SK-N-SH treated with all-trans-retinoic acid at 6 μM for 48 hours (cell line): Measurements from ENCODE around the gene DAB2IP.

Source experiments
- ATAC-seq: fragments of 200-7000 bp; cut with Tn5 transposase; 3 replicates; pipeline ENCODE4 v1.9.1; 2020; ENCODE audit warnings: mild to moderate bottlenecking, moderate library complexity
- ARNTL ChIP-seq: fragments of 450-650 bp; formaldehyde crosslinking; IDR thresholded peaks from 2 replicates; pipeline ENCODE4 v1.5.0; 2020; ENCODE audit warnings: low read depth, mild to moderate bottlenecking, moderate library complexity, borderline replicate concordance
- BACH2 ChIP-seq: fragments of 250-450 bp; sonication (Bioruptor Pico); IDR thresholded peaks from 2 replicates; pipeline ENCODE4 v1.9.0; 2021; ENCODE audit warnings: mild to moderate bottlenecking, borderline replicate concordance
- CSDC2 ChIP-seq: fragments of 250-450 bp; sonication (Bioruptor Pico); IDR thresholded peaks from 2 replicates; pipeline ENCODE4 v1.5.0; 2020; ENCODE audit warnings: mild to moderate bottlenecking, moderate library complexity
- ESRRG ChIP-seq: fragments of 250-450 bp; sonication (Bioruptor Pico); IDR thresholded peaks from 2 replicates; pipeline ENCODE4 v1.6.1; 2021; ENCODE audit warnings: mild to moderate bottlenecking
- GLIS3 ChIP-seq: fragments of 250-450 bp; sonication (Bioruptor Pico); IDR thresholded peaks from 2 replicates; pipeline ENCODE4 v1.5.0; 2020; ENCODE audit warnings: mild to moderate bottlenecking, moderate library complexity
- ISL1 ChIP-seq: fragments of 250-450 bp; sonication (Bioruptor Pico); IDR thresholded peaks from 2 replicates; pipeline ENCODE4 v2.1.2; 2022; ENCODE audit warnings: mild to moderate bottlenecking, moderate library complexity
- OSR1 ChIP-seq: fragments of 250-450 bp; sonication (Bioruptor Pico); IDR thresholded peaks from 2 replicates; pipeline ENCODE4 v1.8.0; 2022; ENCODE audit warnings: moderate library complexity, mild to moderate bottlenecking, inconsistent platforms
- PPARA ChIP-seq: fragments of 250-450 bp; sonication (Bioruptor Pico); IDR thresholded peaks from 2 replicates; pipeline ENCODE4 v1.5.0; 2020; ENCODE audit warnings: mild to moderate bottlenecking, borderline replicate concordance
- SNAI2 ChIP-seq: fragments of 250-450 bp; sonication (Bioruptor Pico); IDR thresholded peaks from 2 replicates; pipeline ENCODE4 v1.5.0; 2020; ENCODE audit warnings: mild to moderate bottlenecking, moderate library complexity
- TCF4 ChIP-seq: fragments of 250-450 bp; sonication (Bioruptor Pico); IDR thresholded peaks from 2 replicates; pipeline ENCODE4 v1.8.0; 2021; ENCODE audit warnings: mild to moderate bottlenecking, moderate library complexity, borderline replicate concordance
- TOX ChIP-seq: fragments of 250-450 bp; sonication (Bioruptor Pico); IDR thresholded peaks from 2 replicates; pipeline ENCODE4 v1.8.0; 2021; ENCODE audit warnings: mild to moderate bottlenecking, moderate library complexity, borderline replicate concordance
- ZC3H10 ChIP-seq: fragments of 250-450 bp; sonication (Bioruptor Pico); IDR thresholded peaks from 2 replicates; pipeline ENCODE4 v1.5.1; 2021; ENCODE audit warnings: mild to moderate bottlenecking, moderate library complexity
- ZNF565 ChIP-seq: fragments of 450-650 bp; formaldehyde crosslinking; conservative IDR thresholded peaks from 2 replicates; pipeline ENCODE4 v1.5.0; 2020; ENCODE audit warnings: low read depth, mild to moderate bottlenecking, moderate library complexity
- ZNF70 ChIP-seq: fragments of 450-650 bp; formaldehyde crosslinking; IDR thresholded peaks from 2 replicates; pipeline ENCODE4 v1.5.0; 2020; ENCODE audit warnings: mild to moderate bottlenecking, moderate library complexity
- TF ChIP-seq, protein P1 (sequence below): fragments of 250-450 bp; sonication (Bioruptor Pico); IDR thresholded peaks from 2 replicates; pipeline ENCODE4 v1.5.1; 2021; ENCODE audit warnings: mild to moderate bottlenecking, moderate library complexity
- TF ChIP-seq, protein P2 (sequence below): fragments of 250-450 bp; sonication (Bioruptor Pico); IDR thresholded peaks from 2 replicates; pipeline ENCODE4 v1.8.0; 2020; ENCODE audit warnings: mild to moderate bottlenecking, moderate library complexity, borderline replicate concordance
- TF ChIP-seq, protein P3 (sequence below): fragments of 250-450 bp; sonication (Bioruptor Pico); IDR thresholded peaks from 2 replicates; pipeline ENCODE4 v1.5.1; 2020; ENCODE audit warnings: low read depth, mild to moderate bottlenecking, moderate library complexity
- TF ChIP-seq, protein P4 (sequence below): fragments of 250-450 bp; sonication (Bioruptor Pico); IDR thresholded peaks from 2 replicates; pipeline ENCODE4 v1.5.0; 2020; ENCODE audit warnings: mild to moderate bottlenecking, moderate library complexity

DAB2IP gene

DNA sequence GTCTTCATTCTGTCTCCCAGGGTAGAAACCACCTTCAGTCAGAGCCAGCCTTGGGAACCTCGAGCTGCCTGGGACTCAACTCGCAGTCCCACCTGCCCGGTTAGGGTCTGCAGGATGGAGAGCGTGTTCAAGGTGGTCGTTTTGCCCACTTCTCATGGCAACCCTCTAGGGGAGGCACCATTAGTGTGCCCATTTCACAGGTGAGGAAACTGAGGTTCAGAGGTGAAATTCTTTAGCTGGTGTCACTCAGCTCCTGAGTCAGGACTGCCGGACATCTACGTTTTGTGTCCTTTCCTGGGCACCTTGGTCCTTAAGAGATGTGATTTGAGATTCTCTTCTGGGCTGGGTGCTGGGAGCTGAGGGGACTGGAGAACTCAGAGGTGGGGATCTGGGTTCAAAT is 30.0 kb downstream of the DAB2IP start (continued):
- TF ChIP-seq PPARA (CRISPR knock-in tag) (no peak), TCF4 (no peak)
- TF ChIP-seq, protein P1, sequence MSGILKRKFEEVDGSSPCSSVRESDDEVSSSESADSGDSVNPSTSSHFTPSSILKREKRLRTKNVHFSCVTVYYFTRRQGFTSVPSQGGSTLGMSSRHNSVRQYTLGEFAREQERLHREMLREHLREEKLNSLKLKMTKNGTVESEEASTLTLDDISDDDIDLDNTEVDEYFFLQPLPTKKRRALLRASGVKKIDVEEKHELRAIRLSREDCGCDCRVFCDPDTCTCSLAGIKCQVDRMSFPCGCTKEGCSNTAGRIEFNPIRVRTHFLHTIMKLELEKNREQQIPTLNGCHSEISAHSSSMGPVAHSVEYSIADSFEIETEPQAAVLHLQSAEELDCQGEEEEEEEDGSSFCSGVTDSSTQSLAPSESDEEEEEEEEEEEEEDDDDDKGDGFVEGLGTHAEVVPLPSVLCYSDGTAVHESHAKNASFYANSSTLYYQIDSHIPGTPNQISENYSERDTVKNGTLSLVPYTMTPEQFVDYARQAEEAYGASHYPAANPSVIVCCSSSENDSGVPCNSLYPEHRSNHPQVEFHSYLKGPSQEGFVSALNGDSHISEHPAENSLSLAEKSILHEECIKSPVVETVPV (CRISPR knock-in tag): no peak
- TF ChIP-seq, protein P2, sequence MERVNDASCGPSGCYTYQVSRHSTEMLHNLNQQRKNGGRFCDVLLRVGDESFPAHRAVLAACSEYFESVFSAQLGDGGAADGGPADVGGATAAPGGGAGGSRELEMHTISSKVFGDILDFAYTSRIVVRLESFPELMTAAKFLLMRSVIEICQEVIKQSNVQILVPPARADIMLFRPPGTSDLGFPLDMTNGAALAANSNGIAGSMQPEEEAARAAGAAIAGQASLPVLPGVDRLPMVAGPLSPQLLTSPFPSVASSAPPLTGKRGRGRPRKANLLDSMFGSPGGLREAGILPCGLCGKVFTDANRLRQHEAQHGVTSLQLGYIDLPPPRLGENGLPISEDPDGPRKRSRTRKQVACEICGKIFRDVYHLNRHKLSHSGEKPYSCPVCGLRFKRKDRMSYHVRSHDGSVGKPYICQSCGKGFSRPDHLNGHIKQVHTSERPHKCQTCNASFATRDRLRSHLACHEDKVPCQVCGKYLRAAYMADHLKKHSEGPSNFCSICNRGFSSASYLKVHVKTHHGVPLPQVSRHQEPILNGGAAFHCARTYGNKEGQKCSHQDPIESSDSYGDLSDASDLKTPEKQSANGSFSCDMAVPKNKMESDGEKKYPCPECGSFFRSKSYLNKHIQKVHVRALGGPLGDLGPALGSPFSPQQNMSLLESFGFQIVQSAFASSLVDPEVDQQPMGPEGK: no peak

DNA sequence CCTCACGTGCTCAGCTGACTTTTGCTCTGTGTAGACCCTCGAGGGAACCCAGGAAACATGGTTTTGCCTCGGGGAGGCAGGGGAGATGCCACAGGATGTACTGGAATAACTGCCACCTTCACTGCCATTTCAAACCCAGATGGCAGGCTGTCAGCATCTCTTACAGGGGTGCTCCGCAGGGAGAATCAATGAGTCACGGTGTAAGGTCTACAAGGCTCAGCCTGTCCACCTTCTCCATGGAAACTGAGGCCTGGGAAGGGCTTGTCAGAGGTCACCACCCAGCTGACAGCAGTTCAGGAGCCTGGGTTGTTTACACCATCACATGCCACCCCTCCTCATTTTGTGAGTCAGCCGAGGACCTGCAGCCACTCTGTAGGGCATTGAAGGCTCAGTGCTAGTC is 30.8 kb downstream of the DAB2IP start:
- TF ChIP-seq ZNF565 (CRISPR knock-in tag): no peak
- no peak for TF ChIP-seq ISL1 (CRISPR knock-in tag)
- no peak for TF ChIP-seq OSR1 (CRISPR knock-in tag)
- TF ChIP-seq, protein P2: no peak
- TF ChIP-seq, protein P3, sequence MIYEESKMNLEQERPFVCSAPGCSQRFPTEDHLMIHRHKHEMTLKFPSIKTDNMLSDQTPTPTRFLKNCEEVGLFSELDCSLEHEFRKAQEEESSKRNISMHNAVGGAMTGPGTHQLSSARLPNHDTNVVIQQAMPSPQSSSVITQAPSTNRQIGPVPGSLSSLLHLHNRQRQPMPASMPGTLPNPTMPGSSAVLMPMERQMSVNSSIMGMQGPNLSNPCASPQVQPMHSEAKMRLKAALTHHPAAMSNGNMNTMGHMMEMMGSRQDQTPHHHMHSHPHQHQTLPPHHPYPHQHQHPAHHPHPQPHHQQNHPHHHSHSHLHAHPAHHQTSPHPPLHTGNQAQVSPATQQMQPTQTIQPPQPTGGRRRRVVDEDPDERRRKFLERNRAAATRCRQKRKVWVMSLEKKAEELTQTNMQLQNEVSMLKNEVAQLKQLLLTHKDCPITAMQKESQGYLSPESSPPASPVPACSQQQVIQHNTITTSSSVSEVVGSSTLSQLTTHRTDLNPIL (CRISPR knock-in tag): no peak
- no peak for TF ChIP-seq TOX (CRISPR knock-in tag)
- no peak for TF ChIP-seq CSDC2 (CRISPR knock-in tag)
- no peak for TF ChIP-seq ZNF70 (CRISPR knock-in tag)
- no peak for TF ChIP-seq GLIS3 (CRISPR knock-in tag)
- TF ChIP-seq, all 23 proteins: peak for 0

DNA sequence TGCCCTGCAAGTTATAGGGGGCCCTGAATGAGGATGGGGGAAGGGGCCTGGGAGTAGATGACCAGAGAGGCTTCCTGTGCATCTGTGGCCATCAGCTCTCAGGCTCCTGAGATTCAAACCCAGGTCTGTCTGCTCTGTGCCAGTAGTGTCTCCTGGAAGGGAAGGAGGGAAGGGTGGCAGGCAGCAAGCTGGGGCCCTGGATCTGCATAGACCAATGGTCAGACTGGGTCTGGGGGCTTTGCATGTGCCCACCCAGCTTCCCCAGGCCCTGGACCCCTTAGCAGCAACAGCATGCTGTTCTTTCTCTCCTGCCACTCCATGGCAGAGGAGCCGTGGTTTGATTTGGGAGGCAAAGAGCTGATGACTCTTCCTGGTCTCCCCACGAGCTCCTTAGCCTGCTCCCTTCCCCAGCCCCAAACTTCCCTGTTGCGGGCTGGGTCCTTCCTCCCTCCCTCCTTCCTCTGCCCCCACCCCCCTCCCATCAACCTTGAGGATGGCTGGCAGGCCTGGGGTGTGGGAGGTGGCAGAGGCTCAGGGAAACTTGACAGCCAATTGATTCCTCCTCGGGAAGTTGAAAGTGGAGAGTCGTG is 31.6 kb downstream of the DAB2IP start:
- ATAC-seq: no peak
- TF ChIP-seq CSDC2 (CRISPR knock-in tag): no peak
- TF ChIP-seq PPARA (CRISPR knock-in tag): no peak
- TF ChIP-seq ISL1 (CRISPR knock-in tag): no peak
- TF ChIP-seq TCF4: no peak
- TF ChIP-seq, protein P1 (CRISPR knock-in tag): no peak
- no peak for TF ChIP-seq BACH2 (CRISPR knock-in tag)
- no peak for TF ChIP-seq GLIS3 (CRISPR knock-in tag)
- TF ChIP-seq ZC3H10 (CRISPR knock-in tag): no peak
- TF ChIP-seq, protein P4, sequence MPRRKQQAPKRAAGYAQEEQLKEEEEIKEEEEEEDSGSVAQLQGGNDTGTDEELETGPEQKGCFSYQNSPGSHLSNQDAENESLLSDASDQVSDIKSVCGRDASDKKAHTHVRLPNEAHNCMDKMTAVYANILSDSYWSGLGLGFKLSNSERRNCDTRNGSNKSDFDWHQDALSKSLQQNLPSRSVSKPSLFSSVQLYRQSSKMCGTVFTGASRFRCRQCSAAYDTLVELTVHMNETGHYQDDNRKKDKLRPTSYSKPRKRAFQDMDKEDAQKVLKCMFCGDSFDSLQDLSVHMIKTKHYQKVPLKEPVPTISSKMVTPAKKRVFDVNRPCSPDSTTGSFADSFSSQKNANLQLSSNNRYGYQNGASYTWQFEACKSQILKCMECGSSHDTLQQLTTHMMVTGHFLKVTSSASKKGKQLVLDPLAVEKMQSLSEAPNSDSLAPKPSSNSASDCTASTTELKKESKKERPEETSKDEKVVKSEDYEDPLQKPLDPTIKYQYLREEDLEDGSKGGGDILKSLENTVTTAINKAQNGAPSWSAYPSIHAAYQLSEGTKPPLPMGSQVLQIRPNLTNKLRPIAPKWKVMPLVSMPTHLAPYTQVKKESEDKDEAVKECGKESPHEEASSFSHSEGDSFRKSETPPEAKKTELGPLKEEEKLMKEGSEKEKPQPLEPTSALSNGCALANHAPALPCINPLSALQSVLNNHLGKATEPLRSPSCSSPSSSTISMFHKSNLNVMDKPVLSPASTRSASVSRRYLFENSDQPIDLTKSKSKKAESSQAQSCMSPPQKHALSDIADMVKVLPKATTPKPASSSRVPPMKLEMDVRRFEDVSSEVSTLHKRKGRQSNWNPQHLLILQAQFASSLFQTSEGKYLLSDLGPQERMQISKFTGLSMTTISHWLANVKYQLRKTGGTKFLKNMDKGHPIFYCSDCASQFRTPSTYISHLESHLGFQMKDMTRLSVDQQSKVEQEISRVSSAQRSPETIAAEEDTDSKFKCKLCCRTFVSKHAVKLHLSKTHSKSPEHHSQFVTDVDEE (CRISPR knock-in tag): no peak
- no peak for TF ChIP-seq SNAI2
- no peak for TF ChIP-seq ZNF565 (CRISPR knock-in tag)
- TF ChIP-seq ARNTL: no peak
- TF ChIP-seq ESRRG (CRISPR knock-in tag): no peak

More for the DNA sequence above, 30.8 kb downstream of the DAB2IP start:
- ATAC-seq: no peak
